Chondrocyte (in vitro differentiated cells): Measurements from ENCODE around the gene SLC35E2B. TPM values are rescaled to one million over a fixed set of nuclear protein-coding genes. Genes with fewer than 3 reads are reported as not detected.

Experiments
- DNase-seq: peaks from one replicate; pipeline ENCODE4 v3.0.0; 2021; ENCODE audit warnings: mixed read lengths, low spot score
- H3K27ac Mint-ChIP-seq: one replicate; pipeline ENCODE4 v1.8.0; 2021; ENCODE audit warnings: mild to moderate bottlenecking, moderate library complexity, mixed read lengths; ENCODE audit not compliant: unreplicated experiment
- H3K27me3 Mint-ChIP-seq: 2 replicates; pipeline ENCODE4 v1.8.0; 2021; ENCODE audit warnings: low read depth, mixed read lengths
- H3K36me3 Mint-ChIP-seq: 2 replicates; pipeline ENCODE4 v1.8.0; 2021; ENCODE audit warnings: low read depth, mixed read lengths
- H3K4me1 Mint-ChIP-seq: 2 replicates; pipeline ENCODE4 v1.8.0; 2021; ENCODE audit warnings: low read depth, mild to moderate bottlenecking, mixed read lengths
- H3K4me3 Mint-ChIP-seq: one replicate; pipeline ENCODE4 v1.8.0; 2021; ENCODE audit warnings: mild to moderate bottlenecking, moderate library complexity, mixed read lengths; ENCODE audit not compliant: unreplicated experiment
- H3K9me3 Mint-ChIP-seq: 2 replicates; pipeline ENCODE4 v1.8.0; 2021; ENCODE audit warnings: low read depth, mixed read lengths
- total RNA-seq: library from RNA; stranded (reverse); gene quantifications from 3 replicates; pipeline ENCODE4 v1.2.1, GENCODE V29; 2021
- TF ChIP-seq, protein P1 (sequence below): fragments of 200-600 bp; sonication (generic); IDR thresholded peaks from 2 replicates; pipeline ENCODE4 v1.5.0; 2021; ENCODE audit warnings: antibody characterized with exemption, mild to moderate bottlenecking, moderate library complexity

SLC35E2B gene
- total RNA-seq, 1 donor from 2014 or later, result 51.6 TPM

DNA sequence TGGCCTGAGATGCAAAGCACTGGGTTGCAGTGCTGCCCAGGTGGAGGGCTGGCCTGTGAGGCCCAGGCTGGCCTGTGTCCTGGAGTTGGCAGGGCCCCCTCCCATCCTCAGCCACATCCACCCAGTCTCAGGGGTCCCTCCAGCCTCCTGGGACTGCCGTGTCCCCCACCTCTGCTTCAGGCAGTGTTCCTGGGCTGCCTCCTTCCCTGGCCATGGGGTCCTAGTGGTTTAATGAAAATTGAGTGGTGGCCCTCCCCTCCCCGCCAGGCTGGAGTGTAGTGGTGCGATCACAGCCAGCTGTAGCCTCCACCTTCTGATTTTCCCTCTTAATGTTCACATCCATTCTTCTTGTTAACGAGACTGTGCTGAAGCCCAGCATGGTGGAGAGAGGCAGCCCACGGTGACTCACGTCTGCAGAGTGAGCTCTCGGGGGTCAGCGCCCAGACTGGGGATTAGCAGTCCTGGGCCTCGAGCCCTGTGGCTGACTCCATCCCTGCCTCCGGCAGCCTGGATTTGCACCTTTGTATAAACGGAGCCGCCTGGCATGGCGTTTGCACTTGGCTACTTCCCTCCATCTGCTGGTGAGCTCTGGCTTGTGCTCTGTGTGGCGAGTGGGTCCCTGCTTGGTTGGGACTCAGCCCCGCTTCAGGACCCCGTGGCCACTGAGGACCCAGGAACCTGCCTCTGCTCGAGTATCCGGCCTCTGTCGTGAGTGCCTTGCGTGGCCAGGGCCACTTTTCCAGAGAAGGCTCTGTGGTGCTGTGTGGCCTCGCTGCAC, 70.4 kb downstream of the SLC35E2B start:
- H3K27me3 Mint-ChIP-seq, result no peaks in the 10 kb centered on the region
- H3K27ac Mint-ChIP-seq, result no peak overlapping the region
- no peaks in the 10 kb centered on the region for H3K9me3 Mint-ChIP-seq
- TF ChIP-seq, protein P1, sequence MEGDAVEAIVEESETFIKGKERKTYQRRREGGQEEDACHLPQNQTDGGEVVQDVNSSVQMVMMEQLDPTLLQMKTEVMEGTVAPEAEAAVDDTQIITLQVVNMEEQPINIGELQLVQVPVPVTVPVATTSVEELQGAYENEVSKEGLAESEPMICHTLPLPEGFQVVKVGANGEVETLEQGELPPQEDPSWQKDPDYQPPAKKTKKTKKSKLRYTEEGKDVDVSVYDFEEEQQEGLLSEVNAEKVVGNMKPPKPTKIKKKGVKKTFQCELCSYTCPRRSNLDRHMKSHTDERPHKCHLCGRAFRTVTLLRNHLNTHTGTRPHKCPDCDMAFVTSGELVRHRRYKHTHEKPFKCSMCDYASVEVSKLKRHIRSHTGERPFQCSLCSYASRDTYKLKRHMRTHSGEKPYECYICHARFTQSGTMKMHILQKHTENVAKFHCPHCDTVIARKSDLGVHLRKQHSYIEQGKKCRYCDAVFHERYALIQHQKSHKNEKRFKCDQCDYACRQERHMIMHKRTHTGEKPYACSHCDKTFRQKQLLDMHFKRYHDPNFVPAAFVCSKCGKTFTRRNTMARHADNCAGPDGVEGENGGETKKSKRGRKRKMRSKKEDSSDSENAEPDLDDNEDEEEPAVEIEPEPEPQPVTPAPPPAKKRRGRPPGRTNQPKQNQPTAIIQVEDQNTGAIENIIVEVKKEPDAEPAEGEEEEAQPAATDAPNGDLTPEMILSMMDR, result no peak
- H3K4me3 Mint-ChIP-seq, result no peak overlapping the region
- no peak for DNase-seq
- peaks cover 1% of the 10 kb centered on the region for H3K36me3 Mint-ChIP-seq
- peaks cover 9% of the 10 kb centered on the region for H3K4me1 Mint-ChIP-seq

DNA sequence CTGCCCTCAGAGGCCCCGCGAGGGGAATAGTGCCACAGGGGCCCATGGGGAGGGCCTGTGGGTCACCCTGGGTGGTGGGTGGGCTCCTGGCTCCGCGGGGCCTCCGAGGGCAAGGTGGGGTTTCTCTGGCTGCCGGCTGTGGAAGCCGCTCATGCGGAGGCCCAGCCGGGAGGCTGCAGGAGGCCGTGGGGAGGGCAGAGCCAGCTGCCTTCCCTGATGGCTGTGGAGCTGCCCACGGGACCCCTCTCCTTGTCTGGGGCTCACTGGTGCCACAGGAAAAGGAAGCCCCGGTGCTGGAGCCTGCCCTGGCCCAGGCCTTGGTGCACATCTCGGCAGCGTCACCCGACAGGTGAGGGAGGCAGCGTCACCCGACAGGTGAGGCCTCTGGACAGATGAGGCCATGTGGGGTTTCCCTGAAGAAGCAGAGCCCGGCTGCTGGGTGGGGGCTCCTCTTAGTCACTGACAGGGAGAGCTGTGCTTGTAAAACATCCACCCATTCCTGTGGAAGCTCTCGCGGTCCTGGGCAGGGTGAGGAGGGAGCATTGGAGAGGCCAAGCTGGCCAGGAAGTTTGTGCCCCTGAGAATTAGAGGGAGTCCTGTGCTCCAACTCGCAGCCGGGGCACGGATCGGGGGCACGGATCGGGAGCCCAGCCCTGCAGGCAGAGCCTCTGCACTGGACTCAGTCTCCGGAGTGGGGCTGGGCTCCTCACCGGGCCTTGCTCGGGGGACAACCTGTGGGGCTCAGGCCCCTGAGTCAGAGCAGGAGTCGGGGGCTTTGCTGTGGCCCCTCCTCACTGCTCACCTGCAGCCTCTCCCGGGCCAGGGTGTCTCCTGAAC, 71.2 kb downstream of the SLC35E2B start:
- DNase-seq, result no peak
- Mint-ChIP-seq H3K4me1 (peaks cover 16% of the 10 kb centered on the region), H3K27me3 (no peaks in the 10 kb centered on the region), H3K27ac (no peak overlapping the region), H3K9me3 (no peaks in the 10 kb centered on the region), H3K36me3 (peaks cover 1% of the 10 kb centered on the region), H3K4me3 (no peak overlapping the region)
- TF ChIP-seq, protein P1, result no peak

DNA sequence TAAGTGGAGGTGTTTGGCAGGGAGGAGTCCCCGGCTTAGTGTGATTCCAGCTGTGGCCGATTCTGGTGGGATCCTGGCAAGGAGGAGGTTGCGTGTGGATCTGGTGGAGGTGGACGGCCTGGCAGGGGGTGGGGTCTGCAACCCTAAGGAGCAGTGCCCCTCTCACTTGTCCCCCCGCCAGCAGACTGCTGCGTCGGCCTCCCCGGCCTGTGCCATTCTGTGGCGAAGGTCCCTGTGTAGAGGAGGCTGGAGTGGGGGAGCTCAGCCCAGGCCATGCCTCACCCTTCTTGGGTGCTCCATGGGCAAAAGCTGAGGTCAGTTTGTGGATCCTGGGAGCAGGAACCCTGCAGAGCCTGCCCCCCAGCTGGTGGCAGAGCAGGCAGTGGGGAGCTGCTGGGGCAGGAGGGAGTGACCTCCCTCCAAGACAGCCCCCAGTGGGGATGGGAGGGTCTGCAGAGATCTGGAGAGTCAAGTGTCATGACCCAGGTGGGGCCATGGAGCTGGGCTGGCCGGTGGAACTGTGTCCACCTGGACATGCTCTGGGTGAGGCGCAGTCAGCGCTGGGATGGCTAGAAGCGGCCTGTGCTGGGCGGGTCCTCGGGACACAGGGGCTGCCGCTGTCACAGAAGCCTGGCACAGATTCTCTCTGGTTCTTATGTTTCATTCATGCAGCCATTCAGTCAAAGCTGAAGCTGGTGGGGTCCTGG, 72.0 kb downstream of the SLC35E2B start:
- Mint-ChIP-seq H3K9me3 (no peaks in the 10 kb centered on the region), H3K36me3 (peaks cover 1% of the 10 kb centered on the region), H3K4me1 (peaks cover 16% of the 10 kb centered on the region), H3K27me3 (no peaks in the 10 kb centered on the region), H3K27ac (no peak overlapping the region), H3K4me3 (no peak overlapping the region)
- TF ChIP-seq, protein P1, result no peak
- DNase-seq, result no peak

DNA sequence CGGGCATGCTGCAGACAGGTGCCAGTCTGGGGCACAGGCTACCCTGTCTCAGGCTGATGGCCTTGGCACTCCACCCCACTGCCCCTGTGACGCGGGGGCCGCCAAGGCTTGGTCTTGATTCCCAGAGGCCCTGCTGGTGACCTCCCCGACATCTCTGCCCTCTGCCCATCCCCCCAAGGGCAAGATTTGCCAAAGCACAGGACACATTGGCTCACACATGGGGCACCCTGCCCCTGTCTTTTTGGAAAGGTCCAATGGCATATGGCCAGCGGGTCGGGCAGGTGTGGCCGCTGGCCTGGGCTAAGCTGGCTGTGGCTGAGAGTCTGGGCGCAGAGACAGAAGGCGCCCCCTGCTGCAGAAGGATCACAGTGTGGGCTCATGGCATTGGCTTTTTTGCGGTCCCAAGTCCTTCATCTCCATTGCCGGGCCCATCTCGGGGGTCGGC, 72.7 kb downstream of the SLC35E2B start:
- Mint-ChIP-seq H3K4me3 (no peak overlapping the region), H3K9me3 (no peaks in the 10 kb centered on the region), H3K36me3 (peaks cover 1% of the 10 kb centered on the region), H3K4me1 (peaks cover 18% of the 10 kb centered on the region), H3K27ac (no peak overlapping the region), H3K27me3 (no peaks in the 10 kb centered on the region)
- TF ChIP-seq, protein P1, result peak; percentile 43
- DNase-seq, result no peak
